HCT116 (cell line): ENCODE data around the gene COBLL1. TPM values are rescaled to one million over a fixed set of nuclear protein-coding genes. Genes with fewer than 3 reads are reported as not detected.

Experiments
- ATAC-seq: fragments of 200-7000 bp; cut with Tn5 transposase; 2 replicates; pipeline ENCODE4 v1.9.1; 2020; ENCODE audit warnings: mild to moderate bottlenecking, moderate library complexity
- BruUV-seq: library from RNA; stranded (reverse); fragments of 400-500 nt; replicated peaks from 2 replicates; lab custom pipeline; 2021; lab: Mats Ljungman, UMichigan
- CTCF ChIA-PET: fragments of 300-600 bp; sonication (Branson Sonifier 250); formaldehyde crosslinking; loops from one replicate; lab custom pipeline; 2021; ENCODE audit warnings: antibody characterized with exemption; lab: Charles Lee
- POLR2A ChIA-PET: fragments of 300-600, 350-600 bp; sonication (Branson Sonifier 250); formaldehyde crosslinking; loops from one replicate; lab custom pipeline; 2021; ENCODE audit warnings: antibody characterized with exemption; lab: Charles Lee
- RAD21 ChIA-PET, 2 experiments: fragments of 300-600 bp; sonication (Branson Sonifier 250); formaldehyde crosslinking; loops; one replicate each; lab custom pipeline; 2023; ENCODE audit warnings: low total read pairs in 2 of 2; ENCODE audit not compliant: uncharacterized antibody in 2 of 2, unreplicated experiment in 2 of 2, low non-redundant PET in 1 of 2; lab: Charles Lee
- DNase-seq: peaks from one replicate; pipeline ENCODE4 v3.0.0-alpha.2; 2010; ENCODE audit warnings: low read depth, low spot score
- H2AFZ ChIP-seq: fragments of 200-600 bp; shearing (Covaris generic), sonication (generic); 2 replicates; pipeline ENCODE4 v1.6.1; 2017; ENCODE audit warnings: low read depth, mixed run types, mixed read lengths, antibody characterized with exemption, low read length; ENCODE audit not compliant: poor library complexity, severe bottlenecking
- H3K27ac ChIP-seq: 2 replicates; pipeline ENCODE4 v1.5.1; 2012; ENCODE audit warnings: low read depth, low read length
- H3K27me3 ChIP-seq: fragments of 200-600 bp; sonication (generic); 2 replicates; pipeline ENCODE4 v1.6.1; 2016; ENCODE audit warnings: mixed run types, low read length, mixed read lengths; ENCODE audit not compliant: insufficient read depth
- H3K36me3 ChIP-seq, 2 experiments: fragments of 200-500 bp in 1 of 2; fragments of 200-600 bp in 1 of 2; sonication (Bioruptor generic) in 1 of 2; sonication (generic) in 1 of 2; 2 replicates each; pipeline versions ENCODE4 v1.5.1 to v1.6.1; 2014 to 2016; ENCODE audit warnings: low read length in 2 of 2, inconsistent platforms in 1 of 2, mixed read lengths in 1 of 2, mixed run types in 1 of 2; ENCODE audit not compliant: insufficient read depth in 2 of 2, control insufficient read depth in 1 of 2
- H3K4me1 ChIP-seq, 2 experiments: fragments of 200-600 bp in 1 of 2; sonication (generic) in 1 of 2; 2 replicates each; pipeline versions ENCODE4 v1.5.1 to v1.6.1; 2012 to 2017; ENCODE audit warnings: low read length in 2 of 2, inconsistent platforms in 1 of 2, mild to moderate bottlenecking in 1 of 2, mixed read lengths in 1 of 2, mixed run types in 1 of 2, moderate library complexity in 1 of 2; ENCODE audit not compliant: insufficient read depth in 2 of 2, control insufficient read depth in 1 of 2
- H3K4me2 ChIP-seq: fragments of 200-600 bp; sonication (generic); 2 replicates; pipeline ENCODE4 v1.6.1; 2017; ENCODE audit warnings: mixed run types, low read length, mixed read lengths
- H3K4me3 ChIP-seq, 2 experiments: fragments of 200-600 bp in 1 of 2; sonication (generic) in 1 of 2; replicated peaks in 1 of 2; 2 replicates each; pipeline ENCODE4 v1.5.1; 2011 to 2016; ENCODE audit warnings: low read length in 2 of 2, control low read depth in 1 of 2, low read depth in 1 of 2, mild to moderate bottlenecking in 1 of 2, mixed read lengths in 1 of 2, mixed run types in 1 of 2
- H3K79me2 ChIP-seq: fragments of 200-600 bp; sonication (generic); 2 replicates; pipeline ENCODE4 v1.6.1; 2017; ENCODE audit warnings: mild to moderate bottlenecking, mixed run types, low read length, moderate library complexity, mixed read lengths; ENCODE audit not compliant: insufficient read depth
- H3K9ac ChIP-seq: fragments of 200-600 bp; sonication (generic); 2 replicates; pipeline ENCODE4 v1.6.1; 2016; ENCODE audit warnings: low read length, mixed read lengths
- H3K9me2 ChIP-seq: fragments of 200-600 bp; sonication (generic), shearing (Covaris generic); 2 replicates; pipeline ENCODE4 v1.6.1; 2017; ENCODE audit warnings: mixed run types, mild to moderate bottlenecking, moderate library complexity; ENCODE audit not compliant: insufficient read depth
- H3K9me3 ChIP-seq, 2 experiments: fragments of 200-500 bp in 1 of 2; fragments of 200-600 bp in 1 of 2; sonication (Bioruptor generic) in 1 of 2; sonication (generic) in 1 of 2; 2 replicates each; pipeline ENCODE4 v1.6.1; 2014 to 2017; ENCODE audit warnings: low read length in 2 of 2, mixed read lengths in 2 of 2, inconsistent platforms in 1 of 2, low read depth in 1 of 2, mild to moderate bottlenecking in 1 of 2, mixed run types in 1 of 2, moderate library complexity in 1 of 2; ENCODE audit not compliant: control insufficient read depth in 1 of 2, insufficient read depth in 1 of 2
- H4K20me1 ChIP-seq: fragments of 200-600 bp; sonication (generic), shearing (Covaris generic); 2 replicates; pipeline ENCODE4 v1.6.1; 2017; ENCODE audit warnings: mixed run types, mild to moderate bottlenecking, moderate library complexity; ENCODE audit not compliant: insufficient read depth
- ATF3 ChIP-seq: IDR thresholded peaks from 2 replicates; pipeline ENCODE4 v1.6.1; 2012
- CBX3 ChIP-seq: IDR thresholded peaks from 2 replicates; pipeline ENCODE4 v1.6.1; 2012; ENCODE audit warnings: low read depth
- CTCF ChIP-seq, 3 experiments: fragments of 200-600 bp in 1 of 3; sonication (generic) in 1 of 3; IDR thresholded peaks in 2 of 3; conservative IDR thresholded peaks in 1 of 3; 2 replicates each; pipeline ENCODE4 v1.5.1; 2012 to 2017; ENCODE audit warnings: low read depth in 2 of 3, low read length in 2 of 3, antibody characterized with exemption in 1 of 3, borderline replicate concordance in 1 of 3, control low read depth in 1 of 3, mild to moderate bottlenecking in 1 of 3, mixed read lengths in 1 of 3, mixed run types in 1 of 3, moderate library complexity in 1 of 3; ENCODE audit not compliant: insufficient read depth in 1 of 3
- EGR1 ChIP-seq: IDR thresholded peaks from 2 replicates; pipeline ENCODE4 v1.6.1; 2012; ENCODE audit warnings: low read depth
- EZH2phosphoT487 ChIP-seq: fragments of 200-600 bp; IDR thresholded peaks from 2 replicates; pipeline ENCODE4 v1.6.1; 2018; ENCODE audit warnings: antibody characterized with exemption, borderline replicate concordance
- FOSL1 ChIP-seq: IDR thresholded peaks from 2 replicates; pipeline ENCODE4 v1.6.1; 2012; ENCODE audit warnings: low read depth
- JUND ChIP-seq: IDR thresholded peaks from 2 replicates; pipeline ENCODE4 v1.6.1; 2012
- MAX ChIP-seq: IDR thresholded peaks from 2 replicates; pipeline ENCODE4 v1.6.1; 2012
- POLR2AphosphoS5 ChIP-seq: IDR thresholded peaks from 2 replicates; pipeline ENCODE4 v1.6.1; 2011; ENCODE audit warnings: mild to moderate bottlenecking, low read depth, low read length, moderate library complexity
- RAD21 ChIP-seq: IDR thresholded peaks from 2 replicates; pipeline ENCODE4 v1.6.1; 2012; ENCODE audit warnings: low read depth, mild to moderate bottlenecking
- SIN3A ChIP-seq: IDR thresholded peaks from 2 replicates; pipeline ENCODE4 v1.6.1; 2012; ENCODE audit warnings: low read depth
- SP1 ChIP-seq: IDR thresholded peaks from 2 replicates; pipeline ENCODE4 v1.6.1; 2012; ENCODE audit warnings: low read depth
- ZNF274 ChIP-seq: fragments of 200-500 bp; sonication (Bioruptor generic); IDR thresholded peaks from 2 replicates; pipeline ENCODE4 v1.6.1; 2014; ENCODE audit warnings: mild to moderate bottlenecking, low read depth, low read length, inconsistent platforms
- intact Hi-C: fragments of 100-400 bp; cut with micrococcal nuclease; formaldehyde crosslinking; loops from 2 replicates; pipeline ENCODE4 v1.10.0; 2022
- total RNA-seq: library from RNA; stranded (reverse); gene quantifications from one replicate; pipeline ENCODE4 v1.2.1, GENCODE V29; 2021; ENCODE audit not compliant: unreplicated experiment
- TF ChIP-seq, protein P1 (sequence below): IDR thresholded peaks from 2 replicates; pipeline ENCODE4 v1.6.1; 2012; ENCODE audit warnings: low read depth

The COBLL1 gene
- total RNA-seq, 1 experiment from 2014 or later: 3.6 TPM

DNA sequence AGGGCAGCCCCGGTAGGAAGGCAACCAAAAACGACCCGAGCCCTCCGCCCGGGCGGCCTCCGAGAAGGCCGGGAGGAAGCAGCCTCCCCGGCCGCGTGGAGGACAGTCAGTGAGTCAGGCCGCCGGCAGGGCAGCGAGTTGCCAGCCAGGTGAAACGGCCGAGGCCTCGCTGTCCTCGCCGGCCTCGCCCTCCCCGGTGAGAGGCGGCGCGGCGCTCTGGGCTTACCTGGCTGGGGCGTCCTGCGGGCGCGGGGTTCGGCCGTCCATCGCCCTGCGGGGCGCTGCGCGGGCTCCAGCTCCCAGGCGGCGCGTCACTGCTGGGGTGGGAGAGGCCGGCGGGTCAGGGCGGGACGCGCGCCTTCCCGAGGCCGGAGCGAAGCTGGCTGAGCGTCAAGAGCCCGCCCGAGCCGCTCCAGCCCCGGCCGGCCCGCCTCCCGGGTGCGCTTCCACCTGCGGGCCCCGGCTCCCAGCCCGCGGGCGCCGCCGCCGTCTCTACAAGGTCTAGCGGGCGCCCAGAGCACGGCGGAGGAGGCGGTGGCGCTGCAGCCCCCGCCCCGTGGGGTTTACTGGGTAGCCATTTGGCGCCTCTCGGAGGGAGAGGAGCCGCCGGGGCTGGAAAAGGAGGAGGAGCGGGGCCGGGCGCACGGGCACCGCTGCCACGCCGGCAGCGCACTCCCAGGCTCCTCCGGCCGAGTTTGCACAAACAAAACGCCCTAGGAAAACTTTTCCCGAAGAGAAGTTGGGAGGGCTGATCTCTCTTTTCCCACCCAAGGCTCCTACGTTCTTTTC is 499 bp downstream of the COBLL1 start (continued):
- TF ChIP-seq, protein P1, sequence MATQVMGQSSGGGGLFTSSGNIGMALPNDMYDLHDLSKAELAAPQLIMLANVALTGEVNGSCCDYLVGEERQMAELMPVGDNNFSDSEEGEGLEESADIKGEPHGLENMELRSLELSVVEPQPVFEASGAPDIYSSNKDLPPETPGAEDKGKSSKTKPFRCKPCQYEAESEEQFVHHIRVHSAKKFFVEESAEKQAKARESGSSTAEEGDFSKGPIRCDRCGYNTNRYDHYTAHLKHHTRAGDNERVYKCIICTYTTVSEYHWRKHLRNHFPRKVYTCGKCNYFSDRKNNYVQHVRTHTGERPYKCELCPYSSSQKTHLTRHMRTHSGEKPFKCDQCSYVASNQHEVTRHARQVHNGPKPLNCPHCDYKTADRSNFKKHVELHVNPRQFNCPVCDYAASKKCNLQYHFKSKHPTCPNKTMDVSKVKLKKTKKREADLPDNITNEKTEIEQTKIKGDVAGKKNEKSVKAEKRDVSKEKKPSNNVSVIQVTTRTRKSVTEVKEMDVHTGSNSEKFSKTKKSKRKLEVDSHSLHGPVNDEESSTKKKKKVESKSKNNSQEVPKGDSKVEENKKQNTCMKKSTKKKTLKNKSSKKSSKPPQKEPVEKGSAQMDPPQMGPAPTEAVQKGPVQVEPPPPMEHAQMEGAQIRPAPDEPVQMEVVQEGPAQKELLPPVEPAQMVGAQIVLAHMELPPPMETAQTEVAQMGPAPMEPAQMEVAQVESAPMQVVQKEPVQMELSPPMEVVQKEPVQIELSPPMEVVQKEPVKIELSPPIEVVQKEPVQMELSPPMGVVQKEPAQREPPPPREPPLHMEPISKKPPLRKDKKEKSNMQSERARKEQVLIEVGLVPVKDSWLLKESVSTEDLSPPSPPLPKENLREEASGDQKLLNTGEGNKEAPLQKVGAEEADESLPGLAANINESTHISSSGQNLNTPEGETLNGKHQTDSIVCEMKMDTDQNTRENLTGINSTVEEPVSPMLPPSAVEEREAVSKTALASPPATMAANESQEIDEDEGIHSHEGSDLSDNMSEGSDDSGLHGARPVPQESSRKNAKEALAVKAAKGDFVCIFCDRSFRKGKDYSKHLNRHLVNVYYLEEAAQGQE: no peak
- no peak for TF ChIP-seq EGR1

GRCh38 chr2:164840458-164840929 is 1.1 kb downstream of the COBLL1 start:
- peak overlapping the region; percentile 59 to 81 for H3K4me3 ChIP-seq
- H4K20me1 ChIP-seq: no peaks in the 10 kb centered on the region
- no peaks in the 10 kb centered on the region for H3K27me3 ChIP-seq
- no peaks in the 10 kb centered on the region for H3K9me3 ChIP-seq
- H3K9ac ChIP-seq: peak overlapping the region; percentile 64
- POLR2A ChIA-PET: no interaction called here
- peak overlapping the region; percentile 23; the same call in 1 of the 2 replicates for H3K27ac ChIP-seq
- H3K9me2 ChIP-seq: no peaks in the 10 kb centered on the region
- intact Hi-C loops: loop anchor here (2.0 to 5.0 kb wide), 2 partner anchors 57 to 76 kb away; no protein-coding TSS in a partner anchor
- CTCF ChIA-PET: interaction anchor here (2.3 kb wide), 1 partner anchor 73 kb away, joined by 12 read pairs; no protein-coding TSS in a partner anchor
- peak overlapping the region; percentile 98 for H3K4me2 ChIP-seq
- peak overlapping the region; percentile 81 for H2AFZ ChIP-seq
- H3K36me3 ChIP-seq: no peaks in the 10 kb centered on the region
- no TSS peak for BruUV-seq
- ATAC-seq: peak; percentile 10
- peaks cover 7 to 16% of the 10 kb centered on the region in 2 experiments; a peak in 3 of 4 replicates for H3K4me1 ChIP-seq
- RAD21 ChIA-PET: no interaction called here
- DNase-seq: no peak
- no peaks in the 10 kb centered on the region for H3K79me2 ChIP-seq
- TF ChIP-seq RAD21: no peak
- TF ChIP-seq JUND: no peak
- no peak for TF ChIP-seq CBX3
- TF ChIP-seq SIN3A: peak; percentile 43; the same call in 1 of the 2 replicates
- peak; percentile 50; the same call in 1 of the 2 replicates for TF ChIP-seq MAX
- TF ChIP-seq CTCF (IDR thresholded peaks at IDR 0.05 in 2 of 3, conservative IDR thresholded peaks at IDR 0.05 in 1 of 3; ENCODE audit: borderline replicate concordance in 1 of 3, insufficient read depth in 1 of 3, low read depth in 2 of 3, low read length in 2 of 3): no peak
- no peak for TF ChIP-seq FOSL1
- no peak for TF ChIP-seq SP1
- no peak for TF ChIP-seq EZH2phosphoT487
- TF ChIP-seq ATF3: no peak
- no peak for TF ChIP-seq POLR2AphosphoS5
- no peak for TF ChIP-seq ZNF274
- TF ChIP-seq, protein P1: no peak
